HepG2 (cell line): ENCODE results near the gene TNNI3. TPM values are rescaled to one million over a fixed set of nuclear protein-coding genes. Genes with fewer than 3 reads are reported as not detected.

Experiments
- ATAC-seq: fragments of 200-7000 bp; cut with Tn5 transposase; 3 replicates; pipeline ENCODE4 v1.9.1; 2020; ENCODE audit warnings: mild to moderate bottlenecking, moderate library complexity
- BruUV-seq: library from RNA; stranded (reverse); fragments of 400-500 nt; replicated peaks from 2 replicates; lab custom pipeline; 2021; lab: Mats Ljungman, UMichigan
- CTCF ChIA-PET: fragments of 300-600 bp; formaldehyde crosslinking; extraction: SDS; loops from one replicate; lab custom pipeline; 2021; ENCODE audit warnings: low total read pairs, inconsistent platforms, low intra/inter-chr PET ratio; lab: Yijun Ruan, JAX
- POLR2A ChIA-PET: fragments of 350-600 bp; sonication (Branson Sonifier 250); formaldehyde crosslinking; loops from one replicate; lab custom pipeline; 2020; ENCODE audit warnings: antibody characterized with exemption, inconsistent platforms; lab: Yijun Ruan, JAX
- DNase-seq: peaks from one replicate; pipeline ENCODE4 v3.0.0-alpha.2; 2015; ENCODE audit warnings: low spot score
- FAIRE-seq: peaks from 3 replicates; lab custom pipeline; 2011; peaks lifted over from hg19 to GRCh38; lab: Jason Lieb, UNC
- H2AFZ ChIP-seq: one replicate; pipeline ENCODE4 v1.6.1; 2011; ENCODE audit warnings: low read length, inconsistent platforms
- H3K27ac ChIP-seq: fragments of 300-600 bp; 3 replicates; pipeline ENCODE4 v1.8.0; 2011; ENCODE audit warnings: mixed run types, mild to moderate bottlenecking, mixed read lengths, low read length, inconsistent platforms; ENCODE audit not compliant: insufficient read depth; ENCODE audit errors: extremely low read length
- H3K27me3 ChIP-seq, 2 experiments: fragments of 200-600 bp in 1 of 2; 2 replicates in 1 of 2; 3 replicates in 1 of 2; pipeline versions ENCODE4 v1.6.0 to v1.8.0; 2011; ENCODE audit warnings: low read length in 2 of 2, mild to moderate bottlenecking in 2 of 2, moderate library complexity in 2 of 2, inconsistent platforms in 1 of 2; ENCODE audit not compliant: insufficient read depth in 2 of 2, control insufficient read depth in 1 of 2
- H3K36me3 ChIP-seq, 2 experiments: fragments of 200-600 bp in 1 of 2; replicated peaks in 1 of 2; 2 replicates in 1 of 2; 3 replicates in 1 of 2; pipeline versions ENCODE4 v1.5.1 to v1.8.0; 2011; ENCODE audit warnings: low read length in 2 of 2, inconsistent platforms in 1 of 2; ENCODE audit not compliant: insufficient read depth in 2 of 2, control insufficient read depth in 1 of 2
- H3K4me1 ChIP-seq: 2 replicates; pipeline ENCODE4 v1.5.1; 2012; ENCODE audit warnings: low read length, inconsistent platforms; ENCODE audit not compliant: insufficient read depth
- H3K4me2 ChIP-seq: 2 replicates; pipeline ENCODE4 v1.6.0; 2011; ENCODE audit warnings: low read depth, low read length, inconsistent platforms
- H3K4me3 ChIP-seq, 3 experiments: fragments of 200-600 bp in 1 of 3; sonication (generic), shearing (Covaris generic) in 1 of 3; replicated peaks in 1 of 3; 2 replicates each; pipeline ENCODE4 v1.5.1; 2011 to 2016; ENCODE audit warnings: low read length in 3 of 3, inconsistent platforms in 2 of 3, low read depth in 2 of 3, mild to moderate bottlenecking in 2 of 3, control low read depth in 1 of 3, mixed read lengths in 1 of 3; ENCODE audit not compliant: insufficient read depth in 1 of 3
- H3K79me2 ChIP-seq: one replicate; pipeline ENCODE4 v1.6.1; 2011; ENCODE audit warnings: low read length, inconsistent platforms; ENCODE audit not compliant: insufficient read depth
- H3K9ac ChIP-seq: 2 replicates; pipeline ENCODE4 v1.6.0; 2011; ENCODE audit warnings: mild to moderate bottlenecking, low read depth, low read length, inconsistent platforms; ENCODE audit not compliant: insufficient read depth
- H3K9me3 ChIP-seq: 2 replicates; pipeline ENCODE4 v1.5.1; 2012; ENCODE audit warnings: mild to moderate bottlenecking, low read length
- H4K20me1 ChIP-seq: 2 replicates; pipeline ENCODE4 v1.6.0; 2011; ENCODE audit warnings: inconsistent platforms, mild to moderate bottlenecking, low read length, moderate library complexity; ENCODE audit not compliant: insufficient read depth
- FOXO4 ChIP-seq: sonication (generic); formaldehyde crosslinking; conservative IDR thresholded peaks from 2 replicates; pipeline ENCODE4 v1.8.1; 2023; ENCODE audit warnings: missing genetic modification reagents
- RAD21 ChIP-seq: fragments of 450-650 bp; formaldehyde crosslinking; IDR thresholded peaks from 2 replicates; pipeline ENCODE4 v1.5.0; 2020; ENCODE audit warnings: mild to moderate bottlenecking
- REST ChIP-seq, 2 experiments: IDR thresholded peaks; 2 replicates each; pipeline ENCODE4 v1.6.1; 2011 to 2012; ENCODE audit warnings: low read length in 2 of 2, borderline replicate concordance in 1 of 2, low read depth in 1 of 2, mild to moderate bottlenecking in 1 of 2, moderate library complexity in 1 of 2
- ZBTB7B ChIP-seq: sonication (generic); formaldehyde crosslinking; IDR thresholded peaks from 2 replicates; pipeline ENCODE4 v1.4.0; 2020; ENCODE audit warnings: missing genetic modification reagents
- WGBS: methylation state at CpG from one replicate; pipeline ENCODE4 v1.1.6; 2017; ENCODE audit warnings: low lambda C conversion rate; 5-methylcytosine and 5-hydroxymethylcytosine counted together
- in situ Hi-C: cut with HindIII; loops from 2 replicates; pipeline ENCODE4 v1.10.0; 2017; ENCODE audit warnings: low pct_unique_long_range_greater_than_20kb; ENCODE audit not compliant: extremely low pct_ligation_motif_present
- intact Hi-C: fragments of 100-400 bp; cut with micrococcal nuclease; formaldehyde crosslinking; loops from one replicate; pipeline ENCODE4 v1.10.0; 2022; ENCODE audit not compliant: unreplicated experiment
- polyA plus RNA-seq, 8 experiments: library from polyadenylated mRNA; depleted of rRNA in 3 of 8; stranded (reverse) in 7 of 8; unstranded in 1 of 8; fragments of >200 nt; fragmentation: Illumina TruSeq in 4 of 8; extraction: Trizol in 4 of 8; gene quantifications; 2 replicates each; pipeline versions ENCODE4 v1.2.1 to v1.2.3, GENCODE V29; 2011 to 2016; ENCODE audit warnings: low read depth in 4 of 8, missing spikeins in 1 of 8, mixed read lengths in 1 of 8; ENCODE audit not compliant: insufficient read depth in 1 of 8
- total RNA-seq, 5 experiments: library from RNA; depleted of rRNA; stranded (reverse); fragments of >200 nt; fragmentation: Illumina TruSeq; extraction: Trizol; gene quantifications; 2 replicates each; pipeline ENCODE4 v1.2.3, GENCODE V29; 2016; ENCODE audit warnings: low read depth in 1 of 5

TNNI3 gene
- total and polyA plus RNA-seq, 2 of the 13 experiments (the other 11 are each of a cell fraction or from before 2014, with no cell fraction given), result 3.5 to 3.7 TPM

- TF ChIP-seq FOXO4, result 0 out of 2 replicates have a peak, but pooled peaks have one; percentile 31
- no peak for TF ChIP-seq ZBTB7B (CRISPR knock-in tag)
- Histone ChIP-seq H3K4me3 (no peak overlapping the region), H4K20me1 (no peaks in the 10 kb centered on the region), H3K4me2 (0 out of 2 replicates have a peak overlapping the region, but pooled peaks have one; percentile 18), H3K9ac (no peak overlapping the region), H3K79me2 (no peaks in the 10 kb centered on the region), H3K4me1 (peaks cover 20% of the 10 kb centered on the region), H3K27ac (no peak overlapping the region), H2AFZ (no peak overlapping the region), H3K36me3 (no peaks in the 10 kb centered on the region), H3K9me3 (no peaks in the 10 kb centered on the region), H3K27me3 (peaks cover 0 to 29% of the 10 kb centered on the region in 2 experiments; a peak in 2 of 5 replicates)
- intact Hi-C loops (no loop called here), in situ Hi-C loops (no loop called here)
- POLR2A ChIA-PET, result interaction anchor here (0.6 to 0.9 kb wide), 3 partner anchors 12 to 394 kb away, joined by 3 read pairs; no protein-coding TSS in a partner anchor
- no peak for ATAC-seq
- BruUV-seq, result no TSS peak
- WGBS, result 36% methylated on average over 8 of the region's 18 CpGs
- no peak for FAIRE-seq
- no peak for DNase-seq
- CTCF ChIA-PET, result interaction anchor here (0.8 kb wide), 1 partner anchor 18 kb away, joined by 3 read pairs; no protein-coding TSS in a partner anchor
Observed at GRCh38 chr19:55158848-55159749, 1.6 kb upstream of the TNNI3 start.

GRCh38 chr19:55158423-55158822 is 891 bp upstream of the TNNI3 start:
- FAIRE-seq (no peak), DNase-seq (no peak), ATAC-seq (no peak)
- ChIA-PET POLR2A (interaction anchor here (0.9 kb wide), 1 partner anchor 12 kb away, joined by 3 read pairs; no protein-coding TSS in a partner anchor), CTCF (interaction anchor here (0.8 kb wide), 1 partner anchor 17 kb away, joined by 3 read pairs; no protein-coding TSS in a partner anchor)
- Histone ChIP-seq H3K36me3 (no peaks in the 10 kb centered on the region), H3K79me2 (no peaks in the 10 kb centered on the region), H3K4me2 (no peak overlapping the region), H3K9me3 (no peaks in the 10 kb centered on the region), H3K9ac (no peak overlapping the region), H2AFZ (no peak overlapping the region), H3K27ac (no peak overlapping the region), H3K4me1 (peaks cover 20% of the 10 kb centered on the region), H4K20me1 (no peaks in the 10 kb centered on the region), H3K27me3 (peaks cover 0 to 24% of the 10 kb centered on the region in 2 experiments; a peak in 2 of 5 replicates), H3K4me3 (no peak overlapping the region)
- in situ Hi-C loops (no loop called here), intact Hi-C loops (no loop called here)
- 0 out of 4 replicates have a peak, but pooled peaks of 1 of the 2 experiments have one; percentile 21 for TF ChIP-seq REST (IDR thresholded peaks at IDR 0.05; ENCODE audit: borderline replicate concordance in 1 of 2, low read depth in 1 of 2, low read length in 2 of 2)
- TF ChIP-seq RAD21, result no peak
- 14% methylated on average over 2 of the region's 4 CpGs for WGBS
- BruUV-seq, result no TSS peak
